Sigmoid colon (tissue), 7 donors: Measurements from ENCODE around the gene EMILIN2. TPM values are rescaled to one million over a fixed set of nuclear protein-coding genes. Genes with fewer than 3 reads are reported as not detected.

ENCODE experiments used
- DNase-seq: peaks from one replicate; pipeline ENCODE4 v3.0.0-alpha.2; 2019
- H3K27ac ChIP-seq, 4 donors: fragments of 200-600 bp; sonication (generic); one replicate each; pipeline ENCODE4 v1.5.1; 2016 to 2019; ENCODE audit warnings: mild to moderate bottlenecking in 1 of 4
- H3K27me3 ChIP-seq, 3 donors: fragments of 200-600 bp; sonication (generic); one replicate each; pipeline ENCODE4 v1.5.1; 2019; ENCODE audit warnings: mild to moderate bottlenecking in 1 of 3
- H3K36me3 ChIP-seq, 4 donors: fragments of 200-600 bp; sonication (generic); one replicate each; pipeline ENCODE4 v1.5.1; 2016 to 2019
- H3K4me1 ChIP-seq, 4 donors: fragments of 200-600 bp; sonication (generic); one replicate each; pipeline ENCODE4 v1.5.1; 2017 to 2019
- H3K4me3 ChIP-seq, 4 donors: fragments of 200-600 bp; sonication (generic); one replicate each; pipeline ENCODE4 v1.5.1; 2017 to 2019; ENCODE audit warnings: mild to moderate bottlenecking in 2 of 4, moderate library complexity in 1 of 4
- H3K9me3 ChIP-seq, 4 donors: fragments of 200-600 bp in 3 of 4; sonication (generic) in 3 of 4; one replicate each; pipeline versions ENCODE4 v1.5.1 to v1.6.1; 2013 to 2019
- CTCF ChIP-seq, 4 experiments: fragments of 450-650 bp in 3 of 4; fragments of 200-600 bp in 1 of 4; IDR thresholded peaks; one replicate each; pipeline ENCODE4 v1.5.1; 2016 to 2019; ENCODE audit warnings: antibody characterized with exemption in 4 of 4, mild to moderate bottlenecking in 3 of 4, moderate library complexity in 2 of 4
- EP300 ChIP-seq, 4 donors: sonication (generic); formaldehyde crosslinking; IDR thresholded peaks; one replicate each; pipeline ENCODE4 v1.6.1; 2017; ENCODE audit warnings: antibody characterized with exemption in 4 of 4
- POLR2A ChIP-seq, 2 donors: fragments of 450-650 bp; IDR thresholded peaks; one replicate each; pipeline ENCODE4 v1.6.1; 2016; ENCODE audit warnings: antibody characterized with exemption in 2 of 2, mild to moderate bottlenecking in 2 of 2, moderate library complexity in 2 of 2
- POLR2AphosphoS5 ChIP-seq, 4 donors: sonication (generic); formaldehyde crosslinking; IDR thresholded peaks; one replicate each; pipeline ENCODE4 v1.6.1; 2017; ENCODE audit warnings: antibody characterized with exemption in 4 of 4
- WGBS, 2 donors: extraction: QIAGEN DNeasy Blood & Tissue Kit; methylation state at CpG; one replicate each; pipeline ENCODE4 v1.1.7; 2013; 5-methylcytosine and 5-hydroxymethylcytosine counted together
- intact Hi-C: fragments of 100-400 bp; cut with DNase I; formaldehyde crosslinking; loops from one replicate; pipeline ENCODE4 v1.15.1; 2023
- polyA plus RNA-seq, 3 donors: library from polyadenylated mRNA; stranded (reverse); fragments of 200-250 nt; gene quantifications; one replicate each; pipeline ENCODE4 v1.2.3, GENCODE V29; 2013
- total RNA-seq, 4 donors: library from RNA; depleted of rRNA; stranded (reverse); fragments of >200 nt; gene quantifications; one replicate each; pipeline ENCODE4 v1.1.0, GENCODE V29; 2016
- donor health status: healthy with polysubstance abuse.
- donor health status: Bipolar disorder and iron deficiency.
- donor health status: healthy.

EMILIN2 gene
- total and polyA plus RNA-seq, 7 donors = 4.8 to 12.0 (median 9.5) TPM

GRCh38 chr18:2897448-2898185 lies 50.8 kb downstream of the EMILIN2 start:
- 86 to 87% methylated on average over 12 of the region's 12 CpGs for WGBS, 2 donors
- Histone ChIP-seq H3K36me3 (no peaks in the 10 kb centered on the region), H3K27me3 (no peaks in the 10 kb centered on the region), H3K4me1 (peaks cover 0 to 2% (median under 1%) of the 10 kb centered on the region in 4 donors), H3K27ac (no peak overlapping the region), H3K4me3 (no peak overlapping the region), H3K9me3 (no peaks in the 10 kb centered on the region)
- no peak for TF ChIP-seq POLR2AphosphoS5 (IDR thresholded peaks at IDR 0.05)
- no peak for TF ChIP-seq CTCF (IDR thresholded peaks at IDR 0.05)
- TF ChIP-seq POLR2A (IDR thresholded peaks at IDR 0.05) = no peak
- TF ChIP-seq EP300 (IDR thresholded peaks at IDR 0.05) = no peak
- intact Hi-C loops = no loop called here
- peak; percentile 20 for DNase-seq

GRCh38 chr18:2898186-2898640 lies 51.4 kb downstream of the EMILIN2 start:
- Histone ChIP-seq H3K4me3 (no peak overlapping the region), H3K36me3 (no peaks in the 10 kb centered on the region), H3K27me3 (no peaks in the 10 kb centered on the region), H3K27ac (no peak overlapping the region), H3K4me1 (peaks cover 0 to 8% (median 5%) of the 10 kb centered on the region in 4 donors), H3K9me3 (no peaks in the 10 kb centered on the region)
- no peak for TF ChIP-seq POLR2A (IDR thresholded peaks at IDR 0.05)
- no peak for TF ChIP-seq POLR2AphosphoS5 (IDR thresholded peaks at IDR 0.05)
- no peak for TF ChIP-seq EP300 (IDR thresholded peaks at IDR 0.05)
- no peak for TF ChIP-seq CTCF (IDR thresholded peaks at IDR 0.05)
- DNase-seq = peak; percentile 66
- 57 to 82% methylated on average over 6 of the region's 6 CpGs for WGBS, 2 donors
- intact Hi-C loops = no loop called here

- no peaks in the 10 kb centered on the region for H3K36me3 ChIP-seq
- peaks cover 0 to 3% (median under 1%) of the 10 kb centered on the region in 3 donors for H3K27me3 ChIP-seq
- intact Hi-C loops = no loop called here
- 87 to 88% methylated on average over 8 of the region's 8 CpGs for WGBS, 2 donors
- TF ChIP-seq CTCF (IDR thresholded peaks at IDR 0.05) (no peak), POLR2AphosphoS5 (IDR thresholded peaks at IDR 0.05) (no peak), EP300 (IDR thresholded peaks at IDR 0.05) (no peak), POLR2A (IDR thresholded peaks at IDR 0.05) (no peak)
- no peaks in the 10 kb centered on the region for H3K9me3 ChIP-seq
- H3K4me1 ChIP-seq = peaks cover 0 to 10% (median 9%) of the 10 kb centered on the region in 4 donors
- no peak overlapping the region for H3K4me3 ChIP-seq
- no peak for DNase-seq
- no peak overlapping the region for H3K27ac ChIP-seq
Measured at GRCh38 chr18:2900684-2901422, 54.0 kb downstream of the EMILIN2 start.

- peaks cover 0 to 17% (median 15%) of the 10 kb centered on the region in 4 donors for H3K4me1 ChIP-seq
- peaks cover 0 to 9% (median 7%) of the 10 kb centered on the region in 3 donors for H3K27me3 ChIP-seq
- DNase-seq = no peak
- no peak overlapping the region for H3K4me3 ChIP-seq
- H3K9me3 ChIP-seq = no peaks in the 10 kb centered on the region
- H3K27ac ChIP-seq = peak overlapping the region in 1 of 4 donors; percentile 54
- 84 to 93% methylated on average over 14 of the region's 14 CpGs for WGBS, 2 donors
- H3K36me3 ChIP-seq = no peaks in the 10 kb centered on the region
- intact Hi-C loops = no loop called here
- TF ChIP-seq POLR2A (IDR thresholded peaks at IDR 0.05) (no peak), EP300 (IDR thresholded peaks at IDR 0.05) (no peak), CTCF (IDR thresholded peaks at IDR 0.05) (no peak), POLR2AphosphoS5 (IDR thresholded peaks at IDR 0.05) (no peak)
Measured at GRCh38 chr18:2901423-2901985, 54.7 kb downstream of the EMILIN2 start.
